Activated CD8-positive, alpha-beta memory T cell treated with anti-CD3 and anti-CD28 coated beads, Interleukin-2, amount 50 U/mL, for 1 hour (primary cell): ENCODE data around the gene DOCK3.
"Not testable (repeated sequence)": the region's sequence is repeated elsewhere in the genome, so short reads cannot be mapped to it uniquely, and the experiment has no call there.

Source experiments
- DNase-seq: peaks from one replicate; pipeline ENCODE4 v3.0.0-alpha.2; 2020; ENCODE audit errors: extremely low read depth

The DOCK3 gene

GRCh38 chr3:50687127-50687751, 12.5 kb downstream of the DOCK3 start:
- no peak for DNase-seq

GRCh38 chr3:50687916-50688315, 13.2 kb downstream of the DOCK3 start:
- no peak for DNase-seq

GRCh38 chr3:50688602-50689001, 13.9 kb downstream of the DOCK3 start:
- DNase-seq, result not testable (repeated sequence)

- no peak for DNase-seq
These were observed 14.8 kb downstream of the DOCK3 start for GRCh38 chr3:50689558-50689957.

GRCh38 chr3:50695031-50695430, 20.3 kb downstream of the DOCK3 start:
- DNase-seq, result no peak

- no peak for DNase-seq
These were observed 21.5 kb downstream of the DOCK3 start for GRCh38 chr3:50696276-50696675.

- DNase-seq, result no peak
These were observed 23.5 kb downstream of the DOCK3 start for GRCh38 chr3:50698269-50698668.

GRCh38 chr3:50708620-50709019, 33.9 kb downstream of the DOCK3 start:
- no peak for DNase-seq

GRCh38 chr3:50714946-50715345, 40.2 kb downstream of the DOCK3 start:
- no peak for DNase-seq

- no peak for DNase-seq
These were observed 50.1 kb downstream of the DOCK3 start for GRCh38 chr3:50724831-50725230.

GRCh38 chr3:50734985-50735384, 60.3 kb downstream of the DOCK3 start:
- no peak for DNase-seq

- DNase-seq, result no peak
These were observed 62.6 kb downstream of the DOCK3 start for GRCh38 chr3:50737193-50737905.

GRCh38 chr3:50737906-50738598, 63.3 kb downstream of the DOCK3 start:
- DNase-seq, result no peak

- DNase-seq, result no peak
These were observed 68.9 kb downstream of the DOCK3 start for GRCh38 chr3:50743643-50744042.

- DNase-seq, result no peak
These were observed 75.1 kb downstream of the DOCK3 start for GRCh38 chr3:50749822-50750221.

- DNase-seq, result no peak
These were observed 84.3 kb downstream of the DOCK3 start for GRCh38 chr3:50759015-50759414.

GRCh38 chr3:50777680-50778079, 103.0 kb downstream of the DOCK3 start:
- DNase-seq, result no peak

- DNase-seq, result not testable (repeated sequence)
These were observed 107.0 kb downstream of the DOCK3 start for GRCh38 chr3:50781766-50782165.

GRCh38 chr3:50786631-50787030, 111.9 kb downstream of the DOCK3 start:
- no peak for DNase-seq

- not testable (repeated sequence) for DNase-seq
These were observed 116.2 kb downstream of the DOCK3 start for GRCh38 chr3:50790894-50791293.

- DNase-seq, result no peak
These were observed 117.8 kb downstream of the DOCK3 start for GRCh38 chr3:50792568-50792967.

GRCh38 chr3:50803805-50804204, 129.1 kb downstream of the DOCK3 start:
- DNase-seq, result not testable (repeated sequence)

- not testable (repeated sequence) for DNase-seq
These were observed 129.6 kb downstream of the DOCK3 start for GRCh38 chr3:50804376-50804775.
